Activated CD8-positive, alpha-beta memory T cell treated with anti-CD3 and anti-CD28 coated beads for 24 hours (primary cell): ENCODE results near the gene OSBPL3.

Experiments used
- DNase-seq: peaks from one replicate; pipeline ENCODE4 v3.0.0-alpha.2; 2020

Gene OSBPL3

GRCh38 chr7:24858108-24858977 is 121.6 kb downstream of the OSBPL3 start:
- DNase-seq, result no peak

DNA sequence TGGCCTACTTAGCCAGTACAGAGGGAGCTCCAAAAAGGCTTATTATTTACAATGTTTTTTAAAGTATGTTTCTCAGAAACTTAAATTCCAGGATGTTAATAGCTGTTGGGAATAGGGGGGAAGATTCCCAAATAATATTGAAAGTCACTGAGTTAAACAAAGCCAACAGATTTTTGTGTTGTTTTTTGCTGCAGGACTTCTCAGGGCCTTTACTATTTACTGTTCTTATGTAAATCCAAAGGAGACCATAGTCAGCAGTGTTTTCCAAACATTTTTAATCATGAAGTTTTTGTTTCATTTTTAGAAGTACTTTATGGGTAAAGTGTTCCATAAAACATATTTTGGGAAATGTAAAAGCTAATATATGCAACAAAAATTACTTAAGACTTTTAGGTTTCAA is 122.4 kb downstream of the OSBPL3 start:
- DNase-seq, result no peak

DNA sequence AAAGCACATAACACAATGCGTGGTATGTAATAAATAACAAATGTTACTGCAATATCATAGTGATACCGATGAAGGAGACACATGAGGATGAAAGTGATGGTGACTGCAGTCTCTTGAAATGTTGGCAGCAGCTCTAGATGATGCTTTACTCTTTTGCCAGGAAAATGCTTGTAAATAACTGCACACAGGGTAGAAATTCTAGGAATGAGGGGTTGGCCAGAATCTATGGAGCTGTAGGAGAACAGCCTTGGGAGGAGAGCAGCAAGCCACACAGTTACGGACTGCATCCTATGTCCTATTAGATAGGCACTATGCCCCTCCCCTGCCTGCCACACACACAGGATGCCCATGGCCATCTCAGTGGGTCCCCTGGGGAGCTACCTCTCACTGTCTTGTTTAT is 125.1 kb downstream of the OSBPL3 start:
- no peak for DNase-seq

- DNase-seq, result no peak
These were observed 128.2 kb downstream of the OSBPL3 start for GRCh38 chr7:24851786-24852185.

DNA sequence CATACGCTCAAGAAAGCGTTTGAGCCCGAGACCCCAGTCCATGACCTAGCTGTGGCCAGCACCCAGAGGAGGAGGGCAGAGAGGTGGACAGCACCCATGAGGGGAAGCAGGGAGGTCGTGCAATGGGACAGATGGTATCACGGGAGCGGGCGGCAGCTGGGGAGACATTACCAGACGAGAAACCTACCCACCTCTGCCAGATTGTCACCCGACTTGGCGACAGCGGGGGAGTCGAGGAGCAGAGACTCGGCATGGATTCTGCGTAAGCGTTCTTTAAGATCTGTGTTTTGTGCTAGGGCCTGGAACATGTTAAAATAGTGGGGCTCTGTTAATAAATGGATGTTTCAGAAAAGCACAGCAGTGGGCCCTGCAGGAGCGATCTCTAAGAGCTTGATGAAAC is 131.1 kb downstream of the OSBPL3 start:
- DNase-seq, result no peak

DNA sequence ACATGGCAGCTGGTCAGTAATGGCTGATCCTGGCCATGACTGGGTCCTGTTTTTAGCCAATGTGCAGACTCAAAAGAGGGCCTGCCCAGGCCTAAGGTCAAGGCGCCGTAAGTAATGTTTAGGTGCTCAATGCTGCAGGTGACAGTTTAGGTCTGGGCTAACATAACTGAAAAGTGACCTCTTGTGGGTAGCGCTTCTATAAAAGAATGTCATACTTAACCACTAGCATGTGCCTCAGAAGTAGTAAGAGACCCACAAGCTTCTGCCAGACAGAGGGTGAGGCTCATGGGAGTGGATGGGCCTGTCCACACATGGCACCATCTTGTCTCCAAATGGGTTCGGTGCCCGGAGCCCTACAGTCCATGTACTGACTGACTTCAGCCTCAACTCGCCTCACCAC is 132.2 kb downstream of the OSBPL3 start:
- no peak for DNase-seq

GRCh38 chr7:24843821-24844434 is 136.1 kb downstream of the OSBPL3 start:
- no peak for DNase-seq

GRCh38 chr7:24842449-24843241 is 137.3 kb downstream of the OSBPL3 start:
- DNase-seq, result no peak

- DNase-seq, result no peak
These were observed 137.9 kb downstream of the OSBPL3 start for GRCh38 chr7:24842029-24842428.

DNA sequence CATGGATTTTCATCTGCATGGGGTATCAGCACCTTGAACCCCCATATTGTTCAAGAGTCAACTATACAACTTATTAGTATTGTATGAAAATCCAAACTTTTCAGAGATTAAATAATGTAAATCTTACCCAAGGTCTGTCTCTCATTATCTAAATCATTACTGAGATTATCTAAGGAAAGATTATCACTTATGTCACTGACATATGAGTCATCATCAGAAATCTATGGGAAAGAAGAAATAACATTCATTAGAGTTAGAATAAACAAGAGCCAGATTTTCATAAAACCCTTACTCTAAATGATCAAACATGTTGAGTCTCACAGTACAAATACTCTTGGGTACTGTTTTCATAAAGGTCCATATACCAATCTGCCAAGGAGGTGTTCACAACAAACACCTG is 139.4 kb downstream of the OSBPL3 start:
- DNase-seq, result no peak

DNA sequence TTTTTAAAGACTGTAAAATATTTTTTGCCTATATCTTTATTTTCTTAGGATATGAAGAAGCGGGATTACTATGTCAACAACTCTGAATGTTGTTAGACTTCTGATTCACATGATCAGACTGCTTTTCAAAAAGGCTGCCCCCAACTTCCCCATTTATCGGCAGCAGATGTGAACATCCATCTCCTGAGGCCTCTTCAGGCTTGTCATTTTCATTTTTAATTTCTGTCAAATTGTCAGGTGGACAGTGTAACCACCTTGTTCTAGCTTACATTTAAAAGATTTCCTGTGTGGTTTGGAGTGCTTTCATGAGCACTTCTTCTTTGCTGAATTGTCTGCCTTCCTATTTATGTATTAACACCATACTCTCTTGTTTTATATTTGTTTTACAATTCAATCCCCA is 143.9 kb downstream of the OSBPL3 start:
- no peak for DNase-seq

DNA sequence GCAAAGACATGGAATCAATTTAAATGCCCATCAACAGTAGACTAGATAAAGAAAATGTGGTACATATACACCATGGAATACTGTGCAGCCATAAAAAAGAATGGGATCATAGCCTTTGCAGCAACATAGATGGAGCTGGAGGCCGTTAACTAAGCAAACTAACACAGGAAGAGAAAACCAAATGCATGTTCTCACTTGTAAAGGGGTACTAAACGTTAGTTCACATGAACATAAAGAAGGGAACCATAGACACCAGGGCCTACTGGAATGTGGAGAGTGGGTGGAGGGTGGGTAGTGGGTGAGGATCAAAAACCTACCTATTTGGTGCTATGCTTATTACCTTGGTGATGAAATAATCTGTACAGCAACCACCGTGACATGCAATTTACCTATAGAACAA is 144.3 kb downstream of the OSBPL3 start:
- DNase-seq, result no peak

GRCh38 chr7:24834128-24834798 is 145.7 kb downstream of the OSBPL3 start:
- DNase-seq, result no peak

GRCh38 chr7:24833549-24833948 is 146.4 kb downstream of the OSBPL3 start:
- DNase-seq, result no peak

DNA sequence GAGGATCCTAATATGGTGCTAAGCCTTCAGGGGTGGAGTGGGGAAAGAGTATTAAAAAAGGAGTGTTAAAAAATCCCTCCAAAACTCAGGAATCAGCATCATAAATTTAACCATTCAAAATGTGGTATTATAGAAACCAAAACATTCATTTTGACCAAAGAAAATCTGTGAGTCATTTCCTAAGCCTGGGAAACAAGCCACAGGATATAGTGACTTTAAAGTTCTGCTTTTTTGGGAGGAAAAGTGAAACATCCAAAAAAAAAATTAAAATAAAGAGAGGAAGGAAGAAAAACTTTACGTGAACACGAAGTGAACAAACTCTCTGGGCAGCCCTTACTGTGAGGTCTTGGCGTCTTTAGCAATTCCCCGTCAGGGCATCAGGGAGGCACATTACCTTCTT is 148.7 kb downstream of the OSBPL3 start:
- DNase-seq, result no peak

DNA sequence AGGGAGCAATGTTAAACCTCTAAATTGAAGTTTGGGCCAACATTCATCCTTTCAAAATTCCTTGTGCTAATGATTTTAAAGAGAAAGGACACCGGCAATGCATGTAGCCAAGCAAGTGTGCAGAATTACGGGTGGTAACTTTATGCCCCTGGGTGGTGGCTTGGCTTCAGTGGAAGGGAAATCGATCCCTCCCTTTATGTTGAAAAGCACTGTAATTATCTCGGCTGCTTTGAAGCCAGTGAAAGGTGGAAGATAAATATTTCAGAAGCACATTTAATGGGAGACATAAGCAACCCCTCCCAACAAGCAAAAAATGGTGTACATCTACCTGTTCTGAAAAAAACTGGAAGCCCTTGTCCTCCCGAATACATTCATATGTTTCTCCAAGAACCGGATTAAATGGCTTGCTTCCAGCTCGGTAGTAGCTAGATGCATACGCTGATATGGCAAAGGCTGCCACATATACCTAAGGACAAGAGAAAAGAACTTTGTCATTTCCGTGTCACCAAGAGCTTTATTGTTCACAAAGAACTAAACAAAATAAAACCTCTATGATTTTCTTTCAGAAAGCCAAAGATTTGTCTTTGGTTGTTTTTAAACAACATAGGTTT is 149.4 kb downstream of the OSBPL3 start:
- no peak for DNase-seq

GRCh38 chr7:24829787-24830186 is 150.2 kb downstream of the OSBPL3 start:
- DNase-seq, result no peak

- no peak for DNase-seq
These were observed 150.9 kb downstream of the OSBPL3 start for GRCh38 chr7:24828891-24829661.

DNA sequence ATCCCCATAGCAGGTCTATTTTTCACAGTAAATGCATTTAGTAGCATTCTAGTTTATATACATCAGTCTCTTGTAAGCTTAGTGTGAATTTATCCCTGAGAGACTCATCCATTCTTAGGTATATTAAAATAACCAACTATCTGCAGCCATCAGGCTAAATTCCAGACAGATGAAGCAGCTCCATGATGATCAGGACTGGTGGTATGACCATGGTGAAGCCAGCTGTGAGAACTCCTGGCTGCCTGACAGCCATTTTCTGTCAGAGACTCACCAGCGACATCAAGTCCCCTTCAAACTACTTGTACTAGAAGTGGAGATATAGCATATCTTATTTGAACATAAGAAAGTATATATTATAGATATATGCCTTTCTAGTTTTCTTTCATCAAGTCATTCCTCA is 152.4 kb downstream of the OSBPL3 start:
- DNase-seq, result no peak

- DNase-seq, result no peak
These were observed 153.0 kb downstream of the OSBPL3 start for GRCh38 chr7:24827027-24827426.

GRCh38 chr7:24826662-24827020 is 153.3 kb downstream of the OSBPL3 start:
- no peak for DNase-seq
